ENCODE results near the gene THOC2. TPM values are rescaled to one million over a fixed set of nuclear protein-coding genes. Genes with fewer than 3 reads are reported as not detected.

THOC2 gene
- total and polyA plus RNA-seq, 2 of the 8 experiments (the other 6 are each of a cell fraction or from before 2014, with no cell fraction given) = 32.7 to 68.8 TPM

DNA sequence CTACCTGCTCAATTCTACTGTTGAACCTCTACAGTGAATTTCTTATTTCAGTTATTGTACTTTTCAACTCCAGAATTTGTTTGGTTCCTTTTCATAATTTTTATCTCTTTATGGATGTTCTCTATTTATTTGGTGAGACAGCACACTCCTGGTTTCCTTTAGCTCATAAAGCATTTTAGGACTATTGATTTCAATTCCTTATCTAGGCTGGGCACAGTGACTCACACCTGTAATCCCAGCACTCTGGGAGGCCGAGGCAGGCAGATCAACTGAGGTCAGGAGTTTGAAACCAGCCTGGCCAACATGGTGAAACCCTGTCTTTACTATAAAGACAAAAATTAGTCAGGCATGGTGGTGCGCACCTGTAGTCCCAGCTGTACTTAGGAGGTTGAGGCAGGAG, 57.7 kb downstream of the THOC2 start (continued):
- TF ChIP-seq, protein P1, sequence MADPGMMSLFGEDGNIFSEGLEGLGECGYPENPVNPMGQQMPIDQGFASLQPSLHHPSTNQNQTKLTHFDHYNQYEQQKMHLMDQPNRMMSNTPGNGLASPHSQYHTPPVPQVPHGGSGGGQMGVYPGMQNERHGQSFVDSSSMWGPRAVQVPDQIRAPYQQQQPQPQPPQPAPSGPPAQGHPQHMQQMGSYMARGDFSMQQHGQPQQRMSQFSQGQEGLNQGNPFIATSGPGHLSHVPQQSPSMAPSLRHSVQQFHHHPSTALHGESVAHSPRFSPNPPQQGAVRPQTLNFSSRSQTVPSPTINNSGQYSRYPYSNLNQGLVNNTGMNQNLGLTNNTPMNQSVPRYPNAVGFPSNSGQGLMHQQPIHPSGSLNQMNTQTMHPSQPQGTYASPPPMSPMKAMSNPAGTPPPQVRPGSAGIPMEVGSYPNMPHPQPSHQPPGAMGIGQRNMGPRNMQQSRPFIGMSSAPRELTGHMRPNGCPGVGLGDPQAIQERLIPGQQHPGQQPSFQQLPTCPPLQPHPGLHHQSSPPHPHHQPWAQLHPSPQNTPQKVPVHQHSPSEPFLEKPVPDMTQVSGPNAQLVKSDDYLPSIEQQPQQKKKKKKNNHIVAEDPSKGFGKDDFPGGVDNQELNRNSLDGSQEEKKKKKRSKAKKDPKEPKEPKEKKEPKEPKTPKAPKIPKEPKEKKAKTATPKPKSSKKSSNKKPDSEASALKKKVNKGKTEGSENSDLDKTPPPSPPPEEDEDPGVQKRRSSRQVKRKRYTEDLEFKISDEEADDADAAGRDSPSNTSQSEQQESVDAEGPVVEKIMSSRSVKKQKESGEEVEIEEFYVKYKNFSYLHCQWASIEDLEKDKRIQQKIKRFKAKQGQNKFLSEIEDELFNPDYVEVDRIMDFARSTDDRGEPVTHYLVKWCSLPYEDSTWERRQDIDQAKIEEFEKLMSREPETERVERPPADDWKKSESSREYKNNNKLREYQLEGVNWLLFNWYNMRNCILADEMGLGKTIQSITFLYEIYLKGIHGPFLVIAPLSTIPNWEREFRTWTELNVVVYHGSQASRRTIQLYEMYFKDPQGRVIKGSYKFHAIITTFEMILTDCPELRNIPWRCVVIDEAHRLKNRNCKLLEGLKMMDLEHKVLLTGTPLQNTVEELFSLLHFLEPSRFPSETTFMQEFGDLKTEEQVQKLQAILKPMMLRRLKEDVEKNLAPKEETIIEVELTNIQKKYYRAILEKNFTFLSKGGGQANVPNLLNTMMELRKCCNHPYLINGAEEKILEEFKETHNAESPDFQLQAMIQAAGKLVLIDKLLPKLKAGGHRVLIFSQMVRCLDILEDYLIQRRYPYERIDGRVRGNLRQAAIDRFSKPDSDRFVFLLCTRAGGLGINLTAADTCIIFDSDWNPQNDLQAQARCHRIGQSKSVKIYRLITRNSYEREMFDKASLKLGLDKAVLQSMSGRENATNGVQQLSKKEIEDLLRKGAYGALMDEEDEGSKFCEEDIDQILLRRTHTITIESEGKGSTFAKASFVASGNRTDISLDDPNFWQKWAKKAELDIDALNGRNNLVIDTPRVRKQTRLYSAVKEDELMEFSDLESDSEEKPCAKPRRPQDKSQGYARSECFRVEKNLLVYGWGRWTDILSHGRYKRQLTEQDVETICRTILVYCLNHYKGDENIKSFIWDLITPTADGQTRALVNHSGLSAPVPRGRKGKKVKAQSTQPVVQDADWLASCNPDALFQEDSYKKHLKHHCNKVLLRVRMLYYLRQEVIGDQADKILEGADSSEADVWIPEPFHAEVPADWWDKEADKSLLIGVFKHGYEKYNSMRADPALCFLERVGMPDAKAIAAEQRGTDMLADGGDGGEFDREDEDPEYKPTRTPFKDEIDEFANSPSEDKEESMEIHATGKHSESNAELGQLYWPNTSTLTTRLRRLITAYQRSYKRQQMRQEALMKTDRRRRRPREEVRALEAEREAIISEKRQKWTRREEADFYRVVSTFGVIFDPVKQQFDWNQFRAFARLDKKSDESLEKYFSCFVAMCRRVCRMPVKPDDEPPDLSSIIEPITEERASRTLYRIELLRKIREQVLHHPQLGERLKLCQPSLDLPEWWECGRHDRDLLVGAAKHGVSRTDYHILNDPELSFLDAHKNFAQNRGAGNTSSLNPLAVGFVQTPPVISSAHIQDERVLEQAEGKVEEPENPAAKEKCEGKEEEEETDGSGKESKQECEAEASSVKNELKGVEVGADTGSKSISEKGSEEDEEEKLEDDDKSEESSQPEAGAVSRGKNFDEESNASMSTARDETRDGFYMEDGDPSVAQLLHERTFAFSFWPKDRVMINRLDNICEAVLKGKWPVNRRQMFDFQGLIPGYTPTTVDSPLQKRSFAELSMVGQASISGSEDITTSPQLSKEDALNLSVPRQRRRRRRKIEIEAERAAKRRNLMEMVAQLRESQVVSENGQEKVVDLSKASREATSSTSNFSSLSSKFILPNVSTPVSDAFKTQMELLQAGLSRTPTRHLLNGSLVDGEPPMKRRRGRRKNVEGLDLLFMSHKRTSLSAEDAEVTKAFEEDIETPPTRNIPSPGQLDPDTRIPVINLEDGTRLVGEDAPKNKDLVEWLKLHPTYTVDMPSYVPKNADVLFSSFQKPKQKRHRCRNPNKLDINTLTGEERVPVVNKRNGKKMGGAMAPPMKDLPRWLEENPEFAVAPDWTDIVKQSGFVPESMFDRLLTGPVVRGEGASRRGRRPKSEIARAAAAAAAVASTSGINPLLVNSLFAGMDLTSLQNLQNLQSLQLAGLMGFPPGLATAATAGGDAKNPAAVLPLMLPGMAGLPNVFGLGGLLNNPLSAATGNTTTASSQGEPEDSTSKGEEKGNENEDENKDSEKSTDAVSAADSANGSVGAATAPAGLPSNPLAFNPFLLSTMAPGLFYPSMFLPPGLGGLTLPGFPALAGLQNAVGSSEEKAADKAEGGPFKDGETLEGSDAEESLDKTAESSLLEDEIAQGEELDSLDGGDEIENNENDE (IDR thresholded peaks at IDR 0.05; ENCODE audit: insufficient replicate concordance, low read length) = no peak
- TF ChIP-seq JUN (IDR thresholded peaks at IDR 0.05; ENCODE audit: low read depth, low read length) = no peak
